GM21529 (cell line): ENCODE measurements around the gene SPECC1L.
"Not testable (repeated sequence)": the region's sequence is repeated elsewhere in the genome, so short reads cannot be mapped to it uniquely, and the experiment has no call there.

Experiments
- ATAC-seq: cut with Tn5 transposase; IDR thresholded peaks from one replicate; pipeline ENCODE4 v1.9.1; 2021; ENCODE audit not compliant: unreplicated experiment

The SPECC1L gene

DNA sequence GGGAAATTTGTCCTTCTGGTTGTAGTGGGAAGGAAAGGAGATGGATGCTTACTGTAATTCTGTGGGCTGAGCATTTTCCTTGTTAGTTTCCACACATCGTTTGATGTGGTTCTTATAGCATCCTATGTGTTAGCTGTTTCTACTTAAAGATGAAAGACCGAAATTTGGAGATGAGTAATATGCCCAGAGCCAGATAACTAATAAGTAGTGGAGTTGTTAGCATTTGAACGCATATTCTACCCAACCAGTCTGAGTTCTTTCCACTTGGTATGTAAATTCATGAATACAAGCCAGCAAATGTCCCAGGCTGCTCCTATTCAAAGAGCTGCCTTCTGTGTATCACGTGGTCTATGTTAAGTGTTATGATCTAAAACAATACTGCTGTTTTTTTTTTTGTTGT is 14.6 kb downstream of the SPECC1L start:
- no peak for ATAC-seq

DNA sequence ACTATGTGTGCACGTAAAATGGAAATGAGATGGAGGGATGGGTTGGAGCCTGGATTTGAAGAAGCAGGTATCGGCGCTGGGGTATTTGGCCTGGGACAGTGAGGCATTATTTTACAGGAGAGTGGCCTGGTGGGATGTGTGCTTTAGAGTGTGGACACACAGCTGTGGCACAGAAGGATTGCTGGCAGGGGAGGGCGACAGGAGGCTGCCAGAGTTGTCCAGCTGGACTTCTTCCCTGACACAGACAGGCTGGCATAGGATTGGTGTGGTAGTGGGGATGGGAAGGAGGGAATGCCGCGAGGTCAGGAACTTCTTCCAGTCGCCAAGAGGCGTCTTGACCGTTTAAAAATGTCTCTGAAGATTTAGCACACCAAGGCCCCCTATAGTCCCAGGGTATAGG is 16.6 kb downstream of the SPECC1L start:
- ATAC-seq = not testable (repeated sequence)

DNA sequence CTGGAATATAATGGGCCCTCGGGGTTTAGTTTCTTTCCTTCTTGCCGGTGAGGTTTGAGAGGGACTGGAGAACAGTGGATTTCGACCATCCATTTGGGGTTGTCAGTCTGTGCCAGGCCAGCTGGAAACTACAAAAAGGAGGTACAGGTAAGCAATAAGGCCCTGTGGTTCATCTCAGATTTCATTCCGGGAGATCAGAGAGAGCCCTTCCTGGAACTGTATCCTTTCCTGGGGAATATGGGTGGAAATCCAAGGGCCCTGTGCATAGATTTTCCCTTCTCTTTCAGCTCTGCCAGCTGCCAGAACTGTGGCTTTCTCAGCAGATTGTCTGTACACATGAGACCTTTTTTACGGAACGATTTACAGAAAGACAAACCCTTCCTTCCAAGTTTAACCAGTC is 17.2 kb downstream of the SPECC1L start:
- not testable (repeated sequence) for ATAC-seq

DNA sequence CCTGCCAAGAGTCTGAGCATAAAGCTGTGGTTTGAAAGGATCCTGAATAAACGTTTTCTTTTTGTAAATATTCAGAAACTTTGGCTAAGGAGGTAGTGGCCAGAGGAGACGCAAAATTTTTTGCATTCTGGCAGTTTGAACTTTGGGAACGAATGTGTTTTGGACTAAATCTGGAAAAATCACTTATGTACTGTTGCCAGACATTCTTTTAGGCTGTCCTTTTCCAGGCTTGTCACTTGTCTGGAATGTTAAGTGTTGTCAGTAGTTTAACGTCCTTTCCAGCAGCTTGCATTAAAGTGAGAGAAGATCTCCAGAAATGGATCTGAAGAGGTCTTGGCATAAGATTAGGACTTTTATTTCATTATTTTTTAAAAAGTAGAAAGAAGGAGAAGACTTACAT is 18.5 kb downstream of the SPECC1L start:
- no peak for ATAC-seq

DNA sequence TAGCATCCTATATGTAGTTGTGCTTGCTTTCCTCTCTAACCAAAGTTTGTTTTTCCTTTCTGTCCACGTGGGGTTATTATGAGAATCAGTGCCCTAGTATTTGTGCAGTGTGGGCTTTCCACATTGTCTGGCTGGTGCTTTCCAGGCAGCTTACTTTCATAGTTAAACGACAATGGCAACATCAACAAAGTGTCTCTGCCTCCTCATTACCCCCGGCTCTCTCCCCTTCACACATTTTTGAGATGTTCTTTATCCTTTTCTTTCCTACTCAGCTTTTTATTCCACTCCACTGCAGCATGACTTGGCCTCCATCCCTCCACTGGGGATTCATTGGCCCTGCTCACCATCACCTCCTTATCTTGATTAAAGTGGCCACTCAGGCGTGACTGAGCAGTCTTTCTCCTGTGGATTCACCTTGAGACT is 19.1 kb downstream of the SPECC1L start:
- ATAC-seq = no peak

DNA sequence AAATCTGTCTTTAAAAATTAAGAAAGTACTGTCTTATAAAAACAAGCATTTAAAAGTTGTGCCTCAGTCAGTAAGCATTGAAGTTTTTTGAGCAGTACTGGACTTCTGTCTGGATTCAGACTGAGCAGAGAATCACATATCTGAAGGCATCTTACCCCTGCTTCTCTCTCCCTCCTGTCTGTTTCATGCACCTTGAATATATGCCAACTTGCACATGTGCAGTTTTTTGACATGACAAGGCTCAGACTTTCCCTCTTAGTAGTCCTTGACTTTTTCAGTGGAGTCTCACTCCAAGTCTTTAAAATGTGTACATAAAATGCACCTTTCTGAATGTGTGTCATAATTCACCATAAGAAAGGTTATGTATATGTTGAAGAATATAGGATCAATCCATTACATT is 19.8 kb downstream of the SPECC1L start:
- ATAC-seq = no peak

- ATAC-seq = no peak
Measured at GRCh38 chr22:24291515-24292201, 21.0 kb downstream of the SPECC1L start.

DNA sequence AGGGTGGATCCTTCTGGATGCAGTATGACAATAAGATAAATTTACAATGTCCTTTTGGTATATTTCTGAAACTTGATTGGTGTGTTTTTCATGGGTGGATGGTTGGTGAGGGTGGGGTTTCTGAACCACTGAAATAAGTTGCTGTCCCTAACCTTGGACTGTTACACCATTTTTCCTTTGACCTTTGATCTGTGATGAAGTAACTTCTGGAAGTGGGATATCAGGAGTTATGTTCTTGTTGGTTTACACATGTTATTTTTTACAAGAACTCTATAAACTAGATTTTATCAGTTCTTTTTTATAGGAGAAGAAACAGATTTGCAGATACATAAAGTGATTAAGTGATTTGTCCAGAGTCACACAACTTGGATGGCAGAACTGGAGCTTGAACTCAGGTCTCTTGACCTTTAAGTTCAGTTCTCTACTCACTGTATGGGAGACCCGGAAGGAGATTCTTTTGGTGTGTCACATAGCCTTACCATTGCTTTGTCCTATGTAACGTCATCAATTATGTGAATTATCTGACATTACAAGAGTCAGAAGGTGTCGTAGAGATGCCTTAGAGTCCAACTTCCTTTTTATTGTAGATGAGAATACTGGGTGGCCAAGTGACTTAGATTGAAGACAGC is 21.7 kb downstream of the SPECC1L start:
- not testable (repeated sequence) for ATAC-seq

DNA sequence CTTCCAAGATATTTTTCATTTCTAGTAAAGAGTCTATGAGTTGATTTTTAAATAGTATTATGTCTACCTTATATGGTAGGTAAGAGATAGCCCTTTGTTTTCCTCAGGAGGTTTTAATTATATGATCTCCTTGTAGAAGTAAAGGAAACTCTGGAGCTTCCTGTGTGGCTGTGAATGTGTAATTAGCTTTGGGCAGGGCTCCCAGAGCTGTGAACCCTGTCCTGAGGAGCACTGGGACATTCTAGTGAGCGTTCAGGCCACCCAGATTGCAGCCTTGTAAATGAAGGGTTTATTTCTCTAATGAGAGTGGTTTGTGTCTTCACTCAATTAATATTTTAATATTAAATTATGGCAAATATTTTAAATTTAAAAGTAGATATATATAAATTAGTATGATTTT is 24.3 kb downstream of the SPECC1L start:
- not testable (repeated sequence) for ATAC-seq

DNA sequence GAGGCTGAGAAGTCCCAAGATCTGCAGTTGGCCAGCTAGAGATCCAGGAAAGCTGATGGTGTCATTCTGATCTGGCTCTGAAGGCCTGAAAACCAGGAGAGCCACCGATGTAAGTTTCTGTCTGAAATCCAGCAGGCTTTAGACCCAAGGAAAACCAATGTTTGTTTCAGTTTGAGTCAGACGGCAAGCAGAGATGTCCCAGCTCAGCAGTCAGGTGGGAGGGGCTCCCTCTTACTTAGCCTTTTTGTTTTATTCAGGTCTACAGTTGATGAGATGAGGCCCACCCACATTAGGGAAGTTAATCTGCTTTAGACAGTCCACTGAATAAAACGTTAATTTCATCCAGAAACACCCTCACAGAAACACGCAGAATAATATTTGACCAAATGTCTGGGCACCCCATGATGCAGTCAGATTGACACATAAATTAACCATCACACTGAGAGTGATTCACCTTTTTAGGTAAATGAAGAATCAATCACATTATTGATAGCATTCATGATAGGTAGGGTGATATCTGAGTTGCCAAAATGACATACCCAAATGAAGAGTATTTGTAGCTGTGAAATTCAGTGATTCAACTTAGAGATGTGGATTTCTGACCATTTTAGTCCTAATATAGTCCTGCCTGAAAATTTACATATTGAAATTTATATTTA is 28.0 kb downstream of the SPECC1L start:
- not testable (repeated sequence) for ATAC-seq

DNA sequence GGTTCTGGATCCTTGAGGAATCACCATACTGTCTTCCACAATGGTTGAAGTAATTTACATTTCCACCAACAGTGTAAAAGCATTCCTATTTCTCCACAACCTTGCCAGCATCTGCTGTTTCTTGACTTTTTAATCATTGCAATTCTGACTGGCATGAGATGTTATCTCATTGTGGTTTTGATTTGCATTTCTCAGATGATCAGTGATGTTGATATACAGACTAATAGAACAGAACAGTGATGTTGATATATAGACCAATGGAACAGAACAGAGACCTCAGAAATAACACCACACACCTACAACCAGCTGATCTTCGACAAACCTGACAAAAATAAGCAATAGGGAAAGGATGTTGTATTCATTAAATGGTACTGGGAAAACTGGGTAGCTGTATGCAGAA is 29.9 kb downstream of the SPECC1L start:
- not testable (repeated sequence) for ATAC-seq

DNA sequence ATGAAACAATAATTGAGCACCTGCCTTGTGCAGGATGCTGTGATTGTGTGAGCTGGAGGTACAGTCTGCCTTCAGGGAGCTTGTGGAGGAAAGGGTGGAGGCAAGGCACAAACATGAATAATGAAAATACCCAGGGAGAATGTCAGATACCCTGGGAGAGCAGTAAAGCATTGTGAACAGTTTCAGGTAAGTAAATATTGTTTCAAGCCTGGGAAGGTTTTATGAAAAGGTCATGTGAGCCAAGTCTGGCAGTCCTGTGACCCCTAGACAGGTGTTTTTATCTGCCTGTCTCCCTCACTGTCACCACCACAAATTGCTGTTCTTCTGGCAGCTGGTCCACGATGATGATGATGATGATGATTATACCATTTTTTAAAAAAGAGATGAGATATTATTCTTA is 32.0 kb downstream of the SPECC1L start:
- ATAC-seq = no peak

DNA sequence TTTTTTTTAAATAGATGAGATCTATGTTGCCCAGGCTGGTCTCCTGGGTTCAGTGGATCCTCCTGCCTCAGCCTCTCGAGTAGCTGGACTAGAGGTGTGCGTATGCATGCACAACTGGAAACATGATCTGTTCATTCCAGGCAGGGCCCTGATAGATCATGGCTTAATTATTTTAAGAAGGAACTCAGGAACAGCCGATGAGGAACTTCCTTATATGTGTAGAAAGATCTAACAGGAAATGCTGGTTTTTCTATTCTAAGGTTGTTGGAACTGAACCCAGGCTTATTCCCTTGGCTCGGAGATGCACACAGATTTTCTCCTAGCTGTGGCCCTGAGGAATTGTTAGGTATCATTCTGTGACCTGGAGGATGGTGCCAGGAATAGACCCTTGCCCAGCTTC is 32.4 kb downstream of the SPECC1L start:
- ATAC-seq = no peak

- no peak for ATAC-seq
Measured at GRCh38 chr22:24304062-24304675, 33.5 kb downstream of the SPECC1L start.

DNA sequence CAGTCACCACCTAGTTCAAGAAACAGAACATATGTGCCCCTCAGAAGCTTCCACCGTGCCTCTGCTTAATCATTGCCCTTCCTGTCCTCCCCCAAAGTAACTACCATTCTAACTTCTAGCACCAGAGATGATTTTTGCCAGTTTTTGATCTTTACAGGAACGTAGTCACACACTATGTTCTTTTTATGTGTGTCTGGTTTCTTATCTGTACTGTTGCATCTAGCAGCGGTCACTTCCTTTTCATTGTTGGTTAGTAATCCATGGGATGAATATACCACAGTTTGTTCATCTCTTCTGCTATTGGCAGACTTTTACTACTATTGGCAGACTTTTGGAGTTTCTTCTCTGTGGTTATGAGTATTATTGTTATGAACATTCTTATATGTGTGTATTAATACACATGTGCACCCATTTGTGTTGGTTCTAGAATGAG is 34.6 kb downstream of the SPECC1L start:
- no peak for ATAC-seq

DNA sequence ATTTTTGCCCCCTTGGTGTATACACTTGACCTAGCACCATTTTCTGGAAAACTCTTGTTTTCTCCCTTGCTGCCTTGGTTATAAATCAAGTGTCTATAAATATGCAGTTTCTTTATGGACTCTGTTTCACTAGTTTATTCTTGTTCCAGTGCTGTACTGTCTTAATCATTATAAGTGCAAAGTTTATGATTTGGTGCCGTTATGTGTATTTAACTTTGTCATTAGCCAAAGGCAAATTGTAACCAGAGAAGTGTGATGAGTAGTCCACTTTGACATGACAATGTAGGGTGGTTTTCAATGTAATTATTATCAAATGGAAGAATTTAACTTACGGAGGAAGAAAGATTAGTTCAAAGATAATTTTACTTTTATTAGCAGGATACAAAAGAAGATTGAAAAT is 40.3 kb downstream of the SPECC1L start:
- ATAC-seq = no peak

DNA sequence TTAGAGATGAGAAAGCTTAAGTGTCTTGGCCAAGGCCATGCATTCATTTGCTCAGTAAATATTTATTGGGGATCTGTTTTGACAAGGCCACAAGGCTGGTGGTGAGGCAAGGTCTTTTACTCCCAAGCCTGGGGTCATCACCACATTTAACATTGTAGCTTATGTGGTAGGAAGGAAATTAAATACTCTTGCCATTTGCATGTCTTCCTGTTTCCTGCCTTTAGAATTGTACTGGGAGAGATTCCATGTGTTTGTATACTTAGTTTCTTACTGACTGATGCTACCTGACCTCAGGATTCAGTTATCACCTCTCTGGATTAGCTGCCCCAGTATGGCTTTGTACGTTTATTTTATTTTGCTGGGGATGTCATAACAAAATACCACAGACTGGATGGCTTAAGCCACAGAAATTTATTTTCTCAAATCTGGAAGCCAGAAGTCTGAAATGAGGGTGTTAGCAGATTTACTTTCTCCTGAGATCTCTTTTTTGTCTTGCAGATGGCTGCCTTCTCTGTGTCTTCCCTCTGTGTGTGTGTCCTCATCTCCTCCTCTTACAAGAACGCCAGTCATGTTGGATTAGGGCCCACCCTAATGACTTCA is 44.8 kb downstream of the SPECC1L start:
- ATAC-seq = no peak

- not testable (repeated sequence) for ATAC-seq
Measured at GRCh38 chr22:24316264-24316663, 45.6 kb downstream of the SPECC1L start.

DNA sequence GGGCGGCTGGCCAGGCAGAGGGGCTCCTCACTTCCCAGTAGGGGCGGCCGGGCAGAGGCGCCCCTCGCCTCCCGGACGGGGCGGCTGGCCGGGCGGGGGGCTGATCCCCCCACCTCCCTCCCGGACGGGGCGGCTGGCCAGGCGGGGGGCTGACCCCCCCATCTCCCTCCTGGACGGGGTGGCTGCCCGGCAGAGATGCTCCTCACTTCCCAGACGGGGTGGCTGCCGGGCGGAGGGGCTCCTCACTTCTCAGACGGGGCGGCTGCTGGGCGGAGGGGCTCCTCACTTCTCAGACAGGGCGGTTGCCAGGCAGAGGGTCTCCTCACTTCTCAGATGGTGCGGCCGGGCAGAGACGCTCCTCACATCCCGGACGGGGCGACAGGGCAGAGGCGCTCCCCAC is 46.9 kb downstream of the SPECC1L start:
- ATAC-seq = not testable (repeated sequence)

DNA sequence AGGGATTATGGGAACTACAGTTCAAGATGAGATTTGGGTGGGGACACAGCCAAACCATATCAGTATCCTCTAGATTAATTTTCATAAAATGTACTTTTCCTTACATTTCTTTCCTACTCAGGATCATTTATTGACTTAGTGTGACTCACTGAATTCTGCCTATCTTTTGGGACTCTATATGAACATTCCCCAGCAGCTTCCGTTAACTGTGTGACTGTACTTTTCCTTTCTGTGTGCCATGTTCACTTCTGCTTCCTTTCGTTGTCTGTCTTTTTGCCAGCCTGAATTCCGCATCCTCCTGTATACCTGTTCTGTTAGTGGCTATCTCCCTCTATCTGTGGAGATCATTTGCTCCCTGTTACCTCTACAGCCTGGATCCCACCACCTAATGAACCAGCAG is 48.8 kb downstream of the SPECC1L start:
- no peak for ATAC-seq

GRCh38 chr22:24321999-24322398 is 51.4 kb downstream of the SPECC1L start:
- no peak for ATAC-seq
